HG03457 (cell line): ENCODE data around the gene ACHE.

ENCODE experiments used
- ATAC-seq: cut with Tn5 transposase; IDR thresholded peaks from one replicate; pipeline ENCODE4 v1.9.1; 2021; ENCODE audit warnings: moderate number of reproducible peaks; ENCODE audit not compliant: unreplicated experiment

Gene ACHE

GRCh38 chr7:100897772-100898454 is 2.2 kb upstream of the ACHE start:
- no peak for ATAC-seq

GRCh38 chr7:100896732-100897608 is 1.3 kb upstream of the ACHE start:
- ATAC-seq = no peak

- ATAC-seq = no peak
Measured at GRCh38 chr7:100895956-100896731, 456 bp upstream of the ACHE start.

- ATAC-seq = no peak
Measured at GRCh38 chr7:100894860-100895700, 608 bp downstream of the ACHE start.

- no peak for ATAC-seq
Measured at GRCh38 chr7:100893910-100894721, 1.6 kb downstream of the ACHE start.

- no peak for ATAC-seq
Measured at GRCh38 chr7:100893318-100893895, 2.3 kb downstream of the ACHE start.

- no peak for ATAC-seq
Measured at GRCh38 chr7:100892364-100893317, 3.0 kb downstream of the ACHE start.

GRCh38 chr7:100891568-100892247 is 4.0 kb downstream of the ACHE start:
- no peak for ATAC-seq

- ATAC-seq = no peak
Measured at GRCh38 chr7:100890653-100891567, 4.8 kb downstream of the ACHE start.

- peak; percentile 5 for ATAC-seq
Measured at GRCh38 chr7:100888988-100889750, 6.5 kb downstream of the ACHE start, which contains the start of gene UFSP1. UFSP1 (minus strand) TSS chr7:100889715; CDS start chr7:100889271, 444 bp downstream.

- no peak for ATAC-seq
Measured at GRCh38 chr7:100888291-100888987, 7.2 kb downstream of the ACHE start.

- no peak for ATAC-seq
Measured at GRCh38 chr7:100887516-100888290, 8.0 kb downstream of the ACHE start.

GRCh38 chr7:100886936-100887515 is 8.7 kb downstream of the ACHE start:
- ATAC-seq = no peak
